Raji (cell line): ENCODE results near the gene TRMT44.

Experiments used
- POLR2A ChIP-seq: IDR thresholded peaks from 2 replicates; pipeline ENCODE4 v1.6.1; 2011; ENCODE audit warnings: low read depth, low read length, control low read depth; ENCODE audit not compliant: insufficient read depth

The TRMT44 gene

GRCh38 chr4:8440492-8441311, at the start of gene TRMT44, which contains the start of gene ACOX3:
TSS of gene TRMT44 (plus strand) at chr4:8440777. CDS start at chr4:8440823, 46 bp downstream.
TSS of gene ACOX3 (minus strand) at chr4:8440723. CDS start at chr4:8416521, 24,202 bp downstream.
- TF ChIP-seq POLR2A: peak; percentile 77

- TF ChIP-seq POLR2A: no peak
Measured at GRCh38 chr4:8391071-8391470, 49.5 kb upstream of the TRMT44 start.

GRCh38 chr4:8391972-8392371, 48.6 kb upstream of the TRMT44 start:
- no peak for TF ChIP-seq POLR2A

- TF ChIP-seq POLR2A: no peak
Measured at GRCh38 chr4:8392591-8393190, 47.9 kb upstream of the TRMT44 start.

- no peak for TF ChIP-seq POLR2A
Measured at GRCh38 chr4:8393593-8394038, 47.0 kb upstream of the TRMT44 start.

- TF ChIP-seq POLR2A: no peak
Measured at GRCh38 chr4:8394061-8394519, 46.5 kb upstream of the TRMT44 start.

- TF ChIP-seq POLR2A: no peak
Measured at GRCh38 chr4:8394806-8395205, 45.8 kb upstream of the TRMT44 start.

GRCh38 chr4:8395504-8396296, 44.9 kb upstream of the TRMT44 start:
- no peak for TF ChIP-seq POLR2A

- no peak for TF ChIP-seq POLR2A
Measured at GRCh38 chr4:8396762-8397406, 43.7 kb upstream of the TRMT44 start.

- TF ChIP-seq POLR2A: no peak
Measured at GRCh38 chr4:8398347-8398746, 42.2 kb upstream of the TRMT44 start.

- TF ChIP-seq POLR2A: no peak
Measured at GRCh38 chr4:8399298-8399697, 41.3 kb upstream of the TRMT44 start.

GRCh38 chr4:8400632-8401325, 39.8 kb upstream of the TRMT44 start:
- no peak for TF ChIP-seq POLR2A

- no peak for TF ChIP-seq POLR2A
Measured at GRCh38 chr4:8401665-8402064, 38.9 kb upstream of the TRMT44 start.

GRCh38 chr4:8402181-8402597, 38.4 kb upstream of the TRMT44 start:
- no peak for TF ChIP-seq POLR2A

GRCh38 chr4:8402640-8403039, 37.9 kb upstream of the TRMT44 start:
- no peak for TF ChIP-seq POLR2A

- no peak for TF ChIP-seq POLR2A
Measured at GRCh38 chr4:8403173-8403753, 37.3 kb upstream of the TRMT44 start.
